ENCODE results near the gene PEX12.

GRCh38 chr17:35609831-35610230, 31.5 kb upstream of the PEX12 start:
- TF ChIP-seq, protein P1, sequence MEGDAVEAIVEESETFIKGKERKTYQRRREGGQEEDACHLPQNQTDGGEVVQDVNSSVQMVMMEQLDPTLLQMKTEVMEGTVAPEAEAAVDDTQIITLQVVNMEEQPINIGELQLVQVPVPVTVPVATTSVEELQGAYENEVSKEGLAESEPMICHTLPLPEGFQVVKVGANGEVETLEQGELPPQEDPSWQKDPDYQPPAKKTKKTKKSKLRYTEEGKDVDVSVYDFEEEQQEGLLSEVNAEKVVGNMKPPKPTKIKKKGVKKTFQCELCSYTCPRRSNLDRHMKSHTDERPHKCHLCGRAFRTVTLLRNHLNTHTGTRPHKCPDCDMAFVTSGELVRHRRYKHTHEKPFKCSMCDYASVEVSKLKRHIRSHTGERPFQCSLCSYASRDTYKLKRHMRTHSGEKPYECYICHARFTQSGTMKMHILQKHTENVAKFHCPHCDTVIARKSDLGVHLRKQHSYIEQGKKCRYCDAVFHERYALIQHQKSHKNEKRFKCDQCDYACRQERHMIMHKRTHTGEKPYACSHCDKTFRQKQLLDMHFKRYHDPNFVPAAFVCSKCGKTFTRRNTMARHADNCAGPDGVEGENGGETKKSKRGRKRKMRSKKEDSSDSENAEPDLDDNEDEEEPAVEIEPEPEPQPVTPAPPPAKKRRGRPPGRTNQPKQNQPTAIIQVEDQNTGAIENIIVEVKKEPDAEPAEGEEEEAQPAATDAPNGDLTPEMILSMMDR (IDR thresholded peaks at IDR 0.05): no peak
- TF ChIP-seq POLR2A (IDR thresholded peaks at IDR 0.05) (no peak), EP300 (IDR thresholded peaks at IDR 0.05) (no peak), POLR2AphosphoS5 (IDR thresholded peaks at IDR 0.05) (no peak)
